Neuron (in vitro differentiated cells): ENCODE results near the gene CHCHD3.
A peak's percentile ranks its signal among the peaks of the same experiment; 100 is the strongest.

Source experiments
- H2AFZ ChIP-seq: one replicate; pipeline ENCODE4 v1.6.1; 2013; ENCODE audit warnings: low read depth, mild to moderate bottlenecking, inconsistent platforms, low read length, moderate library complexity
- H3K27me3 ChIP-seq: one replicate; pipeline ENCODE4 v1.6.1; 2013; ENCODE audit warnings: low read length; ENCODE audit not compliant: insufficient read depth
- H3K36me3 ChIP-seq: one replicate; pipeline ENCODE4 v1.6.1; 2013; ENCODE audit warnings: low read length; ENCODE audit not compliant: insufficient read depth
- H3K4me1 ChIP-seq: one replicate; pipeline ENCODE4 v1.6.1; 2013; ENCODE audit warnings: low read length; ENCODE audit not compliant: insufficient read depth
- H3K4me3 ChIP-seq: 2 replicates; pipeline ENCODE4 v1.5.1; 2013; ENCODE audit warnings: mild to moderate bottlenecking, low read length, moderate library complexity
- H3K9me3 ChIP-seq: one replicate; pipeline ENCODE4 v1.6.1; 2013; ENCODE audit warnings: low read length

The CHCHD3 gene

GRCh38 chr7:132764762-132765161, 317.1 kb downstream of the CHCHD3 start:
- Histone ChIP-seq H3K4me1 (no peaks in the 10 kb centered on the region), H3K27me3 (no peaks in the 10 kb centered on the region), H3K9me3 (no peaks in the 10 kb centered on the region), H3K4me3 (no peak overlapping the region), H2AFZ (no peak overlapping the region), H3K36me3 (no peaks in the 10 kb centered on the region)

- H2AFZ ChIP-seq = no peak overlapping the region
- H3K9me3 ChIP-seq = peaks cover 2% of the 10 kb centered on the region
- no peaks in the 10 kb centered on the region for H3K27me3 ChIP-seq
- H3K4me1 ChIP-seq = no peaks in the 10 kb centered on the region
- no peak overlapping the region for H3K4me3 ChIP-seq
- H3K36me3 ChIP-seq = no peaks in the 10 kb centered on the region
Observed at GRCh38 chr7:132760866-132761265, 321.0 kb downstream of the CHCHD3 start.

- H3K36me3 ChIP-seq = no peaks in the 10 kb centered on the region
Observed at GRCh38 chr7:132760244-132760623, 321.7 kb downstream of the CHCHD3 start.

GRCh38 chr7:132759482-132760243, 322.2 kb downstream of the CHCHD3 start:
- Histone ChIP-seq H3K4me1 (no peaks in the 10 kb centered on the region), H2AFZ (no peak overlapping the region), H3K36me3 (no peaks in the 10 kb centered on the region), H3K4me3 (no peak overlapping the region), H3K27me3 (no peaks in the 10 kb centered on the region), H3K9me3 (peaks cover 2% of the 10 kb centered on the region)

More at GRCh38 chr7:132760244-132760623, 321.7 kb downstream of the CHCHD3 start:
- Histone ChIP-seq H2AFZ (no peak overlapping the region), H3K27me3 (no peaks in the 10 kb centered on the region), H3K4me3 (no peak overlapping the region), H3K4me1 (no peaks in the 10 kb centered on the region), H3K9me3 (peaks cover 2% of the 10 kb centered on the region)

DNA sequence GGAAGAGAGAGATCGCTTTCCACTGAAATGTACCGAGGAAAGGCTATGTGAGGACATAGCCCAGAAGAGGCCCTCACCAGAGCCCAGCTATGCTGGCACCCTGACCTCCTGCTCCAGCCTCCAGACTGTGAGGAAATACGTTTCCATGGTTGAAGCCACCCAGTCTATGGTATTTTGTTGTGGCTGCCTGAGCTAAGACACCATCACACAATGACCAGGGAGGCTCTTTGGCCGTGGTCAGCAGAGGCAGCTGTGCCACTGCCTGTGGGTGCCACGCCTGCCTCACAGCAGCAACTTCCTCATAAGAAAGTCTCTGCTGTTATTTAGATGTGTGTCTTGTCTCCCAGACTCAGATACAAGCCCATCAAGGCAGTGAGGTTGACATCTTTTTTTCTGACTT, 322.9 kb downstream of the CHCHD3 start:
- H2AFZ ChIP-seq = no peak overlapping the region
- no peaks in the 10 kb centered on the region for H3K36me3 ChIP-seq
- no peaks in the 10 kb centered on the region for H3K27me3 ChIP-seq
- H3K4me1 ChIP-seq = no peaks in the 10 kb centered on the region
- peaks cover 2% of the 10 kb centered on the region for H3K9me3 ChIP-seq
- H3K4me3 ChIP-seq = no peak overlapping the region

DNA sequence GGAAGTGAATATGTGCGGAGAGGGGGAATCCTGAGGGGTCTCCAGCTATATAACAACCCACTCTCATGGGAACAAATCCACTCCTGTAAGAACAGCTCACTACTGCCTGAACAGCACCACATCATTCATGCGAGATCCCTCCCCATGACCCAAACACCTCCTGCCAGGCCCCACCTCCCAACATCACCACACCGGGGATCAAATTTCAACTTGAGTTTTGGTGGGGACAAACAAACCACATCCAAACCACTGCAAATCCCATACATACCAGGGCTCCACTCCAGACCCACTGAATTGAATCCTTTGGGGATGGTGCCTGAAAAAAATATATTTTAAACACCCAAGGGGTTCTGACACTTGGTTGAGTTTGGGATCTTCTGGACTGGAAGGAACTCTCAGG, 324.1 kb downstream of the CHCHD3 start:
- H2AFZ ChIP-seq = no peak overlapping the region
- no peaks in the 10 kb centered on the region for H3K4me1 ChIP-seq
- no peaks in the 10 kb centered on the region for H3K27me3 ChIP-seq
- H3K9me3 ChIP-seq = peaks cover 2% of the 10 kb centered on the region
- H3K36me3 ChIP-seq = no peaks in the 10 kb centered on the region
- no peak overlapping the region for H3K4me3 ChIP-seq

GRCh38 chr7:132756484-132756990, 325.4 kb downstream of the CHCHD3 start:
- Histone ChIP-seq H3K4me3 (no peak overlapping the region), H3K9me3 (peaks cover 2% of the 10 kb centered on the region), H3K27me3 (no peaks in the 10 kb centered on the region), H3K36me3 (no peaks in the 10 kb centered on the region), H3K4me1 (peaks cover under 1% of the 10 kb centered on the region), H2AFZ (no peak overlapping the region)

DNA sequence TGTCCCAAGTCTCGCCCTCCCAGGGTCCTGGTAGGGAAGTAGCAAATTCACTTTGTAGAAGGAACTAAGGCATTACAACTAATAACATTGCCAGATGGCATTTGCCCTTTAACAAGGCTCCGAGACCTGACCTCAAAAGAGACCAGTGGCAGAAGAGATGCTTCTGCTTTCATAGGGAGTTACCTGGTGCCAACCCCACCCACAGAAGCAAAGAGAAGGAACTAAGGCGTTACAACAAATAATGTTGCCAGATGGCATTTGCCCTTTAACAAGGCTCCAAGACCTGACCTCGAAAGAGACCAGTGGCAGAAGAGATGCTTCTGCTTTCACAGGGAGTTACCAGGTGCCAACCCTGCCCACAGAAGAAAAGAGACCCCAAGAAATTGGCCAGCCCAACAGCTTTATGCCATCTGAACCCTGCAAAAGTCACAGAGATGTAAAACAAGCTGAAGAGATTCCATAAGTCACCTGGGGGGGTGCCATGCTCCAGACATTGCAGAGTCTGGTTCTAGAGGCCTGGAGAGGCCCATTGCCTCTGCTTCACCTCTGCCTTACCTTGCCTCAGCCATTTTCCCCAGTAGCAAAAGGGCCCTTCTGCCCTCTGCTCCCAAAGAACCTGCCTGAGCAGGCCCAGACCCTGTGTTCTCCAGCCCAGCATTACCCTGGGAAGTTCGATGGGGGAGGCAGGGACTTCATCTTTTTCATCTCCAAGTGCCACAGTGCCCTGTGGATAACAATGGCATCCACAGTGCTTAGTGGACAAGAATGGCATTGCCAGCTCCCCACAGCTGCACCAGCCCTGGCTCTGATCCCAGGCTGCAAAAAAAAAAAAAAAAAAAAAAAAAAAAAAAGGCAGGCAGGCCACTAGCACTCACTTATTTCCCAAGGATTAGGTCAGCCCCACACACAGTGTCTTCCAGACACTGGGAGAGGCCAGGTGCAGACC, 326.1 kb downstream of the CHCHD3 start:
- peaks cover 2% of the 10 kb centered on the region for H3K9me3 ChIP-seq
- no peak overlapping the region for H3K4me3 ChIP-seq
- H3K4me1 ChIP-seq = peaks cover 8% of the 10 kb centered on the region
- H3K36me3 ChIP-seq = no peaks in the 10 kb centered on the region
- H3K27me3 ChIP-seq = no peaks in the 10 kb centered on the region
- no peak overlapping the region for H2AFZ ChIP-seq

GRCh38 chr7:132752431-132752830, 329.5 kb downstream of the CHCHD3 start:
- Histone ChIP-seq H3K36me3 (no peaks in the 10 kb centered on the region), H2AFZ (no peak overlapping the region), H3K9me3 (peaks cover 2% of the 10 kb centered on the region), H3K27me3 (no peaks in the 10 kb centered on the region), H3K4me3 (no peak overlapping the region), H3K4me1 (peaks cover 20% of the 10 kb centered on the region)

DNA sequence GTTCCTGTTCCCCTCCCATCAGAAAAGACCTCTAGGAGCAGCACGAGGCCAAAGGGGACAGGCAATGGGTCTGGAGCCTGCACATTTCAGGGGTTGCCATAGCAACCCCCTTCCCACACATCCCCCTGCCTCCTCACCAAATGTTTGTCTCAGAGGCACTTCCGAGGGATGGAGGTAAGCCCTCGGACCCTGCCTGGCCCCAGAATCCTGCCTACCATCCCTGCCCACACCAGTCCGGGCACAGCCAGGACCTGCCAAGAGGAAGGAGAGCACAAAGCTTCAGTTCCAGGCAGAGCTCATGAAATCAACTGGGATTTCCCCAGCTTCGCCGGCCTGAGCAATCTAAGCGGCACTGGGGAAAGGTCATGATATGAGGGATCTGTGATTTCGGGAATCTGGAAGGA, 330.6 kb downstream of the CHCHD3 start:
- peaks cover 2% of the 10 kb centered on the region for H3K9me3 ChIP-seq
- H3K4me3 ChIP-seq = peak overlapping the region; percentile 23
- no peaks in the 10 kb centered on the region for H3K36me3 ChIP-seq
- H2AFZ ChIP-seq = peak overlapping the region; percentile 70
- no peaks in the 10 kb centered on the region for H3K27me3 ChIP-seq
- peaks cover 20% of the 10 kb centered on the region for H3K4me1 ChIP-seq

GRCh38 chr7:132750530-132751217, 331.2 kb downstream of the CHCHD3 start:
- H3K36me3 ChIP-seq = no peaks in the 10 kb centered on the region
- no peaks in the 10 kb centered on the region for H3K27me3 ChIP-seq
- no peaks in the 10 kb centered on the region for H3K9me3 ChIP-seq
- H2AFZ ChIP-seq = peak overlapping the region; percentile 70
- peak overlapping the region; percentile 23 for H3K4me3 ChIP-seq
- peaks cover 20% of the 10 kb centered on the region for H3K4me1 ChIP-seq

- Histone ChIP-seq H3K9me3 (no peaks in the 10 kb centered on the region), H3K4me3 (peak overlapping the region; percentile 23), H3K27me3 (no peaks in the 10 kb centered on the region), H3K4me1 (peaks cover 20% of the 10 kb centered on the region), H2AFZ (peak overlapping the region; percentile 70), H3K36me3 (no peaks in the 10 kb centered on the region)
Observed at GRCh38 chr7:132750096-132750495, 331.8 kb downstream of the CHCHD3 start.
